Right lobe of liver (tissue), 6 donors: ENCODE measurements around the gene CFAP77. TPM values are rescaled to one million over a fixed set of nuclear protein-coding genes. Genes with fewer than 3 reads are reported as not detected.

Source experiments
- ATAC-seq, 4 donors: fragments of 200-7000 bp; cut with Tn5 transposase; one replicate each; pipeline ENCODE4 v1.9.1; 2020; ENCODE audit warnings: mild to moderate bottlenecking in 4 of 4, moderate library complexity in 4 of 4
- DNase-seq, 3 donors: peaks; one replicate each; pipeline ENCODE4 v3.0.0-alpha.2; 2020
- H3K27ac ChIP-seq, 3 donors: fragments of 200-600 bp; one replicate each; pipeline ENCODE4 v1.8.0; 2022
- H3K27me3 ChIP-seq, 2 donors: fragments of 200-600 bp; one replicate each; pipeline ENCODE4 v1.8.0; 2022
- H3K36me3 ChIP-seq, 4 donors: fragments of 200-600 bp; sonication (generic) in 1 of 4; one replicate each; pipeline versions ENCODE4 v1.5.1 to v1.8.0; 2017 to 2022; ENCODE audit warnings: control low read depth in 1 of 4
- H3K4me1 ChIP-seq, 4 donors: fragments of 200-600 bp; sonication (generic) in 1 of 4; one replicate each; pipeline versions ENCODE4 v1.5.1 to v1.8.0; 2017 to 2022; ENCODE audit warnings: control low read depth in 1 of 4
- H3K4me3 ChIP-seq, 3 donors: fragments of 200-600 bp; one replicate each; pipeline ENCODE4 v1.8.0; 2022
- H3K9me3 ChIP-seq, 4 donors: fragments of 200-600 bp; sonication (generic) in 1 of 4; one replicate each; pipeline versions ENCODE4 v1.5.1 to v1.8.0; 2017 to 2022; ENCODE audit warnings: control low read depth in 1 of 4
- CTCF ChIP-seq, 4 donors: fragments of 200-600 bp in 3 of 4; fragments of 450-650 bp in 1 of 4; IDR thresholded peaks; one replicate each; pipeline versions ENCODE4 v1.5.1 to v1.8.0; 2016 to 2022; ENCODE audit warnings: antibody characterized with exemption in 4 of 4, mild to moderate bottlenecking in 2 of 4
- POLR2A ChIP-seq: fragments of 450-650 bp; IDR thresholded peaks from one replicate; pipeline ENCODE4 v1.6.1; 2017; ENCODE audit warnings: antibody characterized with exemption, mild to moderate bottlenecking
- WGBS: methylation state at CpG from one replicate; pipeline ENCODE4 v1.1.6; 2018; ENCODE audit warnings: low coverage, low lambda C conversion rate; ENCODE audit not compliant: insufficient coverage; ENCODE audit errors: missing lambda C conversion rate; 5-methylcytosine and 5-hydroxymethylcytosine counted together
- intact Hi-C, 2 donors: fragments of 100-400 bp; cut with DNase I; formaldehyde crosslinking; loops; one replicate each; pipeline versions ENCODE4 v1.11.2 to v1.14.1; 2022
- total RNA-seq, 6 experiments: library from RNA; depleted of rRNA in 2 of 6; stranded (reverse); fragments of >200 nt in 2 of 6; fragmentation: NEBNext Ultra II Directional in 3 of 6; extraction: Animal tissue kit (Norgen Biotek cat#: 25700) in 3 of 6; gene quantifications; one replicate each; pipeline versions ENCODE4 v1.1.0 to v1.2.4, GENCODE V29; 2016 to 2023
- donor health status: DM: no; HTN: yes; CAD: no.
- donor health status: DM: no; HTN: no; CAD: no.
- donor health status: DM: no; HTN: no; CAD: no.
- donor health status: DM: no; HTN: yes; CAD: no.
- donor health status: DM: no; HTN: yes; CAD: no.

CFAP77 gene
- total RNA-seq, 6 experiments from 2014 or later = not detected

- no peaks in the 10 kb centered on the region for H3K36me3 ChIP-seq
- 60% methylated on average over 1 of the region's 1 CpG for WGBS
- no peak overlapping the region for H3K27ac ChIP-seq
Observed at GRCh38 chr9:132536124-132536523, 126.1 kb downstream of the CFAP77 start.

GRCh38 chr9:132537352-132537751, 127.3 kb downstream of the CFAP77 start:
- WGBS = 38% methylated on average over 2 of the region's 12 CpGs
- intact Hi-C loops = no loop called here
- no peaks in the 10 kb centered on the region for H3K27me3 ChIP-seq
- H3K36me3 ChIP-seq = no peaks in the 10 kb centered on the region
- TF ChIP-seq CTCF (IDR thresholded peaks at IDR 0.05) = no peak
- TF ChIP-seq POLR2A = no peak
- no peak overlapping the region for H3K27ac ChIP-seq
- ATAC-seq (no peak), DNase-seq (no peak)
- no peaks in the 10 kb centered on the region for H3K4me1 ChIP-seq
- H3K9me3 ChIP-seq = no peaks in the 10 kb centered on the region
- no peak overlapping the region for H3K4me3 ChIP-seq

More at GRCh38 chr9:132536124-132536523, 126.1 kb downstream of the CFAP77 start:
- Histone ChIP-seq H3K4me3 (no peak overlapping the region), H3K9me3 (no peaks in the 10 kb centered on the region), H3K27me3 (no peaks in the 10 kb centered on the region), H3K4me1 (no peaks in the 10 kb centered on the region)
- DNase-seq = no peak
- intact Hi-C loops = no loop called here
- TF ChIP-seq POLR2A (no peak), CTCF (IDR thresholded peaks at IDR 0.05) (no peak)
- no peak for ATAC-seq

- DNase-seq (no peak), ATAC-seq (no peak)
- Histone ChIP-seq H3K9me3 (no peaks in the 10 kb centered on the region), H3K4me1 (no peaks in the 10 kb centered on the region), H3K36me3 (no peaks in the 10 kb centered on the region), H3K27me3 (no peaks in the 10 kb centered on the region), H3K4me3 (no peak overlapping the region), H3K27ac (no peak overlapping the region)
- WGBS = 59% methylated on average over 8 of the region's 8 CpGs
- intact Hi-C loops = no loop called here
- TF ChIP-seq CTCF (IDR thresholded peaks at IDR 0.05) = no peak
Observed at GRCh38 chr9:132538071-132538470, 128.1 kb downstream of the CFAP77 start.

GRCh38 chr9:132539096-132539495, 129.1 kb downstream of the CFAP77 start:
- no peak overlapping the region for H3K4me3 ChIP-seq
- H3K4me1 ChIP-seq = no peaks in the 10 kb centered on the region
- WGBS = 71% methylated on average over 4 of the region's 7 CpGs
- no peaks in the 10 kb centered on the region for H3K9me3 ChIP-seq
- TF ChIP-seq POLR2A (no peak), CTCF (IDR thresholded peaks at IDR 0.05) (no peak)
- no peaks in the 10 kb centered on the region for H3K36me3 ChIP-seq
- H3K27me3 ChIP-seq = no peaks in the 10 kb centered on the region
- intact Hi-C loops = no loop called here
- DNase-seq (no peak), ATAC-seq (no peak)
- H3K27ac ChIP-seq = no peak overlapping the region

GRCh38 chr9:132541051-132541450, 131.0 kb downstream of the CFAP77 start:
- intact Hi-C loops = no loop called here
- H3K27me3 ChIP-seq = no peaks in the 10 kb centered on the region
- TF ChIP-seq CTCF (IDR thresholded peaks at IDR 0.05) (no peak), POLR2A (no peak)
- DNase-seq = no peak
- H3K9me3 ChIP-seq = no peaks in the 10 kb centered on the region
- 66% methylated on average over 3 of the region's 8 CpGs for WGBS
- no peak overlapping the region for H3K27ac ChIP-seq
- ATAC-seq = no peak
- H3K36me3 ChIP-seq = no peaks in the 10 kb centered on the region
- no peaks in the 10 kb centered on the region for H3K4me1 ChIP-seq
- H3K4me3 ChIP-seq = no peak overlapping the region
